Stomach (tissue), 4 donors: Measurements from ENCODE around the gene C16orf46.
A peak's percentile ranks its signal among the peaks of the same experiment; 100 is the strongest.

ENCODE experiments used
- CTCF ChIP-seq, 7 experiments: fragments of 450-650 bp in 4 of 7; fragments of 200-600 bp in 3 of 7; sonication (generic) in 3 of 7; IDR thresholded peaks; one replicate each; pipeline ENCODE4 v1.5.1; 2016 to 2019; ENCODE audit warnings: antibody characterized with exemption in 7 of 7, control low read depth in 2 of 7, mild to moderate bottlenecking in 1 of 7
- POLR2A ChIP-seq, 4 donors: fragments of 450-650 bp; IDR thresholded peaks; one replicate each; pipeline ENCODE4 v1.6.1; 2016; ENCODE audit warnings: antibody characterized with exemption in 4 of 4, control low read depth in 2 of 4, mild to moderate bottlenecking in 1 of 4, moderate library complexity in 1 of 4
- POLR2AphosphoS5 ChIP-seq, 3 donors: sonication (generic); formaldehyde crosslinking; IDR thresholded peaks; one replicate each; pipeline ENCODE4 v1.6.1; 2016; ENCODE audit warnings: antibody characterized with exemption in 3 of 3

DNA sequence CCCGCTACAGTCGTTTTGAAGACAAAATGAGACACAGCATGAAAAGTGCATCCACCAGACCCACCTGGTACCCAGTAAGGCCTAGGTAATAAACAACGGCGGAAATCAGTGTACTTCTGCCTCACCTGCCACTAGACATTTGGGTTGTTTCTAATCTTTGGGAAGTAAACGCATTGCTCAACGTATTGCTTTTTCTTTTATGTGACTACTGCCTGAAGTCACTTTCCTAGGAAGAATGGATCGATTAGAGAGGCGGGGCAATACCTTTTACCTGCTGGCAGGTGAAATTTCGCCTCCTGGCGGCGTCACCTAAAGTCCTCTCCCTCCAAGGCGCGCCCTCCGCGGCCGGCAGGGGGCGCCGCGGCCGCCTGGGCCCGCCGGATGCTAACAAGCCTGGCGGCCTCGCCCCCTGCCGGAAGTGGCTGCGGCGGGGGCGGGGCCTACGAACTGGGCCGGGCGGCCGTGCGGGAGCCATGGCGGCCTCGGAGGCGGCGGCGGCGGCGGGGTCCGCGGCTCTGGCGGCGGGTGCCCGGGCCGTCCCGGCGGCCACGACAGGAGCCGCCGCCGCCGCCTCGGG is 41.6 kb downstream of the C16orf46 start, which contains the start of gene ATMIN:
- TF ChIP-seq POLR2AphosphoS5 (IDR thresholded peaks at IDR 0.05) (peak in 2 of 3 donors; percentile 43 to 61), CTCF (IDR thresholded peaks at IDR 0.05) (peak in 5 of 7 experiments; percentile 83 to 98 (median 94)), POLR2A (IDR thresholded peaks at IDR 0.05) (no peak)
